OCI-LY1 (cell line): Measurements from ENCODE around the gene KCTD20.

Source experiments
- CTCF ChIP-seq: fragments of 200-600 bp; sonication (generic), shearing (Covaris generic); IDR thresholded peaks from 2 replicates; pipeline ENCODE4 v1.5.1; 2017; ENCODE audit warnings: mild to moderate bottlenecking, antibody characterized with exemption, low read length, moderate library complexity, mixed read lengths
- EZH2 ChIP-seq: fragments of 200-600 bp; sonication (generic), shearing (Covaris generic); IDR thresholded peaks from 2 replicates; pipeline ENCODE4 v1.8.0; 2017; ENCODE audit warnings: borderline replicate concordance, mixed run types, mild to moderate bottlenecking, antibody characterized with exemption, low read length, moderate library complexity, mixed read lengths

- TF ChIP-seq CTCF = no peak
- TF ChIP-seq EZH2 = no peak
Observed at GRCh38 chr6:36492092-36492491, 49.3 kb downstream of the KCTD20 start.
